Activated T-cell treated with anti-CD3 and anti-CD28 coated beads for 4 hours (primary cell): ENCODE results near the gene SMARCD3.

Experiments used
- DNase-seq: peaks from one replicate; pipeline ENCODE4 v3.0.0-alpha.2; 2020

The SMARCD3 gene

GRCh38 chr7:151233804-151234203 is 14.7 kb downstream of the SMARCD3 start:
- no peak for DNase-seq

GRCh38 chr7:151232917-151233701 is 15.4 kb downstream of the SMARCD3 start:
- peak; percentile 68 for DNase-seq

- peak; percentile 83 for DNase-seq
Observed at GRCh38 chr7:151232091-151232916, 16.2 kb downstream of the SMARCD3 start, which contains the start of gene CHPF2. Gene CHPF2 (plus strand): TSS chr7:151232483. CDS start chr7:151234012, 1,529 bp downstream.

- no peak for DNase-seq
Observed at GRCh38 chr7:151231080-151231479, 17.4 kb downstream of the SMARCD3 start.

- DNase-seq, result no peak
Observed at GRCh38 chr7:151229249-151229648, 19.2 kb downstream of the SMARCD3 start.

- DNase-seq, result no peak
Observed at GRCh38 chr7:151228024-151228866, 20.2 kb downstream of the SMARCD3 start.

GRCh38 chr7:151226875-151227782 is 21.4 kb downstream of the SMARCD3 start, which contains the start of gene ABCF2:
Gene ABCF2 (minus strand): TSS chr7:151227205. CDS start chr7:151226458, 747 bp downstream.
- peak; percentile 99 for DNase-seq

GRCh38 chr7:151226560-151226874 is 22.0 kb downstream of the SMARCD3 start:
- no peak for DNase-seq

GRCh38 chr7:151225948-151226510 is 22.5 kb downstream of the SMARCD3 start:
- no peak for DNase-seq

GRCh38 chr7:151223728-151224127 is 24.8 kb downstream of the SMARCD3 start:
- DNase-seq, result no peak

- DNase-seq, result no peak
Observed at GRCh38 chr7:151218170-151218569, 30.3 kb downstream of the SMARCD3 start.

GRCh38 chr7:151215396-151215795 is 33.1 kb downstream of the SMARCD3 start:
- no peak for DNase-seq

GRCh38 chr7:151213826-151214225 is 34.7 kb downstream of the SMARCD3 start:
- no peak for DNase-seq

GRCh38 chr7:151212626-151213025 is 35.9 kb downstream of the SMARCD3 start:
- no peak for DNase-seq

- no peak for DNase-seq
Observed at GRCh38 chr7:151211155-151211772, 37.2 kb downstream of the SMARCD3 start.

- DNase-seq, result no peak
Observed at GRCh38 chr7:151210087-151210854, 38.2 kb downstream of the SMARCD3 start, which contains the start of gene H2BK1. Gene H2BK1 (minus strand): TSS chr7:151210488. CDS start chr7:151210318, 170 bp downstream.

- DNase-seq, result no peak
Observed at GRCh38 chr7:151209588-151209987, 38.9 kb downstream of the SMARCD3 start.

- DNase-seq, result no peak
Observed at GRCh38 chr7:151208253-151208862, 40.1 kb downstream of the SMARCD3 start.

GRCh38 chr7:151207804-151208203 is 40.7 kb downstream of the SMARCD3 start:
- DNase-seq, result no peak

- DNase-seq, result no peak
Observed at GRCh38 chr7:151207315-151207714, 41.2 kb downstream of the SMARCD3 start.
